Stomach (tissue), 4 donors: ENCODE data around the gene SLC8A3.

Experiments used
- CTCF ChIP-seq, 7 experiments: fragments of 450-650 bp in 4 of 7; fragments of 200-600 bp in 3 of 7; sonication (generic) in 3 of 7; IDR thresholded peaks; one replicate each; pipeline ENCODE4 v1.5.1; 2016 to 2019; ENCODE audit warnings: antibody characterized with exemption in 7 of 7, control low read depth in 2 of 7, mild to moderate bottlenecking in 1 of 7
- EP300 ChIP-seq: sonication (generic); formaldehyde crosslinking; IDR thresholded peaks from one replicate; pipeline ENCODE4 v1.6.1; 2017; ENCODE audit warnings: antibody characterized with exemption
- POLR2A ChIP-seq, 4 donors: fragments of 450-650 bp; IDR thresholded peaks; one replicate each; pipeline ENCODE4 v1.6.1; 2016; ENCODE audit warnings: antibody characterized with exemption in 4 of 4, control low read depth in 2 of 4, mild to moderate bottlenecking in 1 of 4, moderate library complexity in 1 of 4
- POLR2AphosphoS5 ChIP-seq, 3 donors: sonication (generic); formaldehyde crosslinking; IDR thresholded peaks; one replicate each; pipeline ENCODE4 v1.6.1; 2016; ENCODE audit warnings: antibody characterized with exemption in 3 of 3

- TF ChIP-seq EP300, result no peak
- TF ChIP-seq CTCF (IDR thresholded peaks at IDR 0.05), result no peak
- no peak for TF ChIP-seq POLR2A (IDR thresholded peaks at IDR 0.05)
- TF ChIP-seq POLR2AphosphoS5 (IDR thresholded peaks at IDR 0.05), result no peak
Measured at GRCh38 chr14:70189456-70190077, 816 bp upstream of the SLC8A3 start.
